GM18873 (cell line): ENCODE data around the gene HRAS.
"Not testable (repeated sequence)": the region's sequence is repeated elsewhere in the genome, so short reads cannot be mapped to it uniquely, and the experiment has no call there.

Experiments used
- ATAC-seq: cut with Tn5 transposase; IDR thresholded peaks from one replicate; pipeline ENCODE4 v1.9.1; 2021; ENCODE audit warnings: mild to moderate bottlenecking, moderate library complexity, moderate number of reproducible peaks; ENCODE audit not compliant: unreplicated experiment, low FRiP score

Gene HRAS

GRCh38 chr11:534396-535209 lies 773 bp downstream of the HRAS start:
- no peak for ATAC-seq

GRCh38 chr11:533586-534395 lies 1.6 kb downstream of the HRAS start:
- no peak for ATAC-seq

- no peak for ATAC-seq
Observed at GRCh38 chr11:532986-533585, 2.3 kb downstream of the HRAS start.

- no peak for ATAC-seq
Observed at GRCh38 chr11:532527-532985, 2.8 kb downstream of the HRAS start.

GRCh38 chr11:531919-532526 lies 3.4 kb downstream of the HRAS start:
- ATAC-seq: no peak

- ATAC-seq: no peak
Observed at GRCh38 chr11:530960-531831, 4.2 kb downstream of the HRAS start.

- no peak for ATAC-seq
Observed at GRCh38 chr11:529728-530411, 5.5 kb downstream of the HRAS start.

GRCh38 chr11:528815-529727 lies 6.3 kb downstream of the HRAS start:
- ATAC-seq: no peak

- no peak for ATAC-seq
Observed at GRCh38 chr11:528166-528814, 7.1 kb downstream of the HRAS start.

GRCh38 chr11:526192-526591 lies 9.2 kb downstream of the HRAS start:
- ATAC-seq: no peak

- no peak for ATAC-seq
Observed at GRCh38 chr11:521177-521688, 14.1 kb downstream of the HRAS start.

GRCh38 chr11:520428-521176 lies 14.8 kb downstream of the HRAS start:
- ATAC-seq: no peak

GRCh38 chr11:518463-519202 lies 16.7 kb downstream of the HRAS start:
- ATAC-seq: no peak

GRCh38 chr11:516918-517685 lies 18.3 kb downstream of the HRAS start:
- ATAC-seq: not testable (repeated sequence)

GRCh38 chr11:516400-516799 lies 19.0 kb downstream of the HRAS start:
- ATAC-seq: no peak
